ENCODE data around the gene NLRP3.
"Not testable (repeated sequence)": the region's sequence is repeated elsewhere in the genome, so short reads cannot be mapped to it uniquely, and the experiment has no call there.

NLRP3 gene

DNA sequence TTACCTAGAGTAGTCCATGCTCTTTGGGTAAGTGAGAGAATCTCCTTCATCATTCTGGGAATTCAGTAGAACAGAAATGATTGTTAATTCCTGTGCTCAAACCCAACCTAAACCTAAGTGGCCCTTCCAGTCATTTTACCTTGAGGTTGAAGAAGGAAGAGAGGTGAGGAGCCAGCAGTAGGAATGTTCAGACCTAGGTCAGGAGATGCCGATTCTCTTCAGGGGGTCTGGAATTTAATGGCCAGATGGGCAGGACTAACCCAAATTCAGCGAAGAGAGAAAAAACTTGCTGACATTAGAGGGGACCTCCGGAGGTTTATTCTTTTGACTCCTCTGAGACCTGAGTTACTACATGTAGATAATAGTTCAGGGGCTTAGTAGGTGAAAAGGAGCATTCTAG, 58.4 kb downstream of the NLRP3 start:
- no peak for DNase-seq

- DNase-seq: no peak
Observed at GRCh38 chr1:247475793-247476192, 59.8 kb downstream of the NLRP3 start.

- DNase-seq: not testable (repeated sequence)
Observed at GRCh38 chr1:247476328-247477058, 60.5 kb downstream of the NLRP3 start.

GRCh38 chr1:247482747-247483146, 66.8 kb downstream of the NLRP3 start:
- DNase-seq: no peak

DNA sequence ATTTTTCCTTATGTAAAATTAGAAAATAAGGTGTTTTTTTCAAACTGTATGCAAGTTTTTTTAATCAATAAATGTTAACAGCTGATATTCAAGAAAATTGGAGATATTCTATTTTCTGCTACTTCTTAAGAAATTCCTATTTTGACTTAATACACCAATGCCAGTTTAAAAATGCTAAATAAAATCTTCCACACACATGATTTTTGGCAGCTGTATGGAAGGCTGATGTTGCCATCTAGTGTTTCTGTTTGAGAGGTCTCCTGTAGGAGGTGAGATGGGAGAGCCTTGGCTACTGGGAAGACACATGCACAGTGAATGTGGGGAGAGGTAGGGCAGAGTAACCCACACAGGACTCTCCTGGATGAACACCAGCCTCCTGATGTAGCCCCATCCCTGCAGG, 71.1 kb downstream of the NLRP3 start:
- DNase-seq: no peak

- DNase-seq: no peak
Observed at GRCh38 chr1:247491328-247491727, 75.4 kb downstream of the NLRP3 start.

DNA sequence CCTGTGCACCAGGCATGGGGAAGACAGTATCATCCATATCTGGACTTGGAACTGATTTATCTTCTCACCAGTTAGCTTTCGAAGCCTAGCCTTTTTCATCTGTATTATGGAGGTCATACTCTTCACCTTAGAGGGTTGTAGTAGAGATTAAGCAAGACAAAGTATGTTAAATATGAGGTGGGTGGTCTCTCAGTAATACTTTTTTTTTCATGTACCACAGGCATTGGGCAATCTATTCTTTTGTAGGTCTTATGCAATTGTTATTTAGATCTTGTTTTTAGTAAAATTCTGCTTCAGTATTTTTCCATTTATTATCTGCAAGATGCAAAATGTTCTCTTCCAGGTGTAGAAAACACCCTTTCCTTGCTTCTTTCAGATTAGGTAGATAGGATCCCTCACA, 77.1 kb downstream of the NLRP3 start:
- no peak for DNase-seq

- no peak for DNase-seq
Observed at GRCh38 chr1:247494767-247495166, 78.8 kb downstream of the NLRP3 start.

GRCh38 chr1:247496581-247497285, 80.8 kb downstream of the NLRP3 start:
- DNase-seq: no peak

Data from stimulated activated naive CD4-positive, alpha-beta T cell treated with Interleukin-2 at 50 U/mL for 16 hours (primary cell).